WTC11 (cell line): ENCODE measurements around the gene LAMTOR5.

Source experiments
- ATF1 ChIP-seq: sonication (generic); formaldehyde crosslinking; IDR thresholded peaks from 2 replicates; pipeline ENCODE4 v1.8.1; 2023; ENCODE audit warnings: mild to moderate bottlenecking, moderate library complexity, missing genetic modification reagents
- FOXP1 ChIP-seq: sonication (generic); formaldehyde crosslinking; IDR thresholded peaks from 2 replicates; pipeline ENCODE4 v1.8.0; 2022; ENCODE audit warnings: missing genetic modification reagents, mild to moderate bottlenecking, moderate library complexity, borderline replicate concordance
- NR2C2 ChIP-seq: sonication (generic); formaldehyde crosslinking; IDR thresholded peaks from 2 replicates; pipeline ENCODE4 v1.8.0; 2022; ENCODE audit warnings: mild to moderate bottlenecking, missing genetic modification reagents
- SP1 ChIP-seq: sonication (generic); formaldehyde crosslinking; conservative IDR thresholded peaks from 2 replicates; pipeline ENCODE4 v1.8.1; 2022; ENCODE audit warnings: missing genetic modification reagents
- TCF7 ChIP-seq: sonication (generic); formaldehyde crosslinking; IDR thresholded peaks from 2 replicates; pipeline ENCODE4 v1.8.0; 2022; ENCODE audit warnings: mild to moderate bottlenecking, low read depth, missing genetic modification reagents, moderate library complexity
- ZBTB21 ChIP-seq: sonication (generic); formaldehyde crosslinking; IDR thresholded peaks from 2 replicates; pipeline ENCODE4 v1.8.1; 2023; ENCODE audit warnings: mild to moderate bottlenecking, missing genetic modification reagents, borderline replicate concordance
- ZNF396 ChIP-seq: fragments of 250-450 bp; sonication (Bioruptor Pico); IDR thresholded peaks from 2 replicates; pipeline ENCODE4 v1.8.0; 2021; ENCODE audit warnings: mild to moderate bottlenecking, moderate library complexity, borderline replicate concordance
- TF ChIP-seq, protein P1 (sequence below): fragments of 200-600 bp; IDR thresholded peaks from 2 replicates; pipeline ENCODE4 v1.8.0; 2022; ENCODE audit warnings: antibody characterized with exemption
- TF ChIP-seq, protein P2 (sequence below): fragments of 250-450 bp; sonication (Bioruptor Pico); IDR thresholded peaks from 2 replicates; pipeline ENCODE4 v1.9.0; 2021; ENCODE audit warnings: mild to moderate bottlenecking
- TF ChIP-seq, protein P3 (sequence below): sonication (generic); formaldehyde crosslinking; IDR thresholded peaks from 2 replicates; pipeline ENCODE4 v1.8.1; 2022; ENCODE audit warnings: low read depth, missing genetic modification reagents, borderline replicate concordance
- TF ChIP-seq, protein P4 (sequence below): sonication (generic); formaldehyde crosslinking; IDR thresholded peaks from 2 replicates; pipeline ENCODE4 v1.8.0; 2022; ENCODE audit warnings: mild to moderate bottlenecking, missing genetic modification reagents
- TF ChIP-seq, protein P5 (sequence below): sonication (generic); formaldehyde crosslinking; IDR thresholded peaks from 2 replicates; pipeline ENCODE4 v1.8.0; 2022; ENCODE audit warnings: mild to moderate bottlenecking, missing genetic modification reagents
- TF ChIP-seq, protein P6 (sequence below): sonication (generic); formaldehyde crosslinking; IDR thresholded peaks from 2 replicates; pipeline ENCODE4 v1.8.1; 2023; ENCODE audit warnings: mild to moderate bottlenecking, missing genetic modification reagents, moderate library complexity

DNA sequence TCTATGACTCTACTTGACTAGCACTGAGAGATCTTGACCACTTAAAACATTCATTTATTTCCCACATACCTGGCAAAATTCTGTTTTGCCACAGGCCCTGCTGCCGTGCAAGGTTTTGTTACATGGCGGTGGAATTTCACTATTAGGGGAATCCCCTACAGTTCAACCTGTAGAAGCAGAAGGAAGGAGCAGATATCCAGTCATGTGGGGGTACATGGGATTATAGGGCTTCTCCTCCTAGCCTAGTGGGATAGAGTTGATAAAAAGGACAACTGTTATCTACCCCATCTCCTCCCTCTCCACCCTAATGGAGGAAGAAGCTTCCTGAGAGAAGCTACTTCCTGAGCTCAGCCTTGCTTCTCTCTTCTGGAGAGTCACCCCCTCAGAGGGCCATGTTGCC is 25.7 kb upstream of the LAMTOR5 start:
- TF ChIP-seq, protein P1, sequence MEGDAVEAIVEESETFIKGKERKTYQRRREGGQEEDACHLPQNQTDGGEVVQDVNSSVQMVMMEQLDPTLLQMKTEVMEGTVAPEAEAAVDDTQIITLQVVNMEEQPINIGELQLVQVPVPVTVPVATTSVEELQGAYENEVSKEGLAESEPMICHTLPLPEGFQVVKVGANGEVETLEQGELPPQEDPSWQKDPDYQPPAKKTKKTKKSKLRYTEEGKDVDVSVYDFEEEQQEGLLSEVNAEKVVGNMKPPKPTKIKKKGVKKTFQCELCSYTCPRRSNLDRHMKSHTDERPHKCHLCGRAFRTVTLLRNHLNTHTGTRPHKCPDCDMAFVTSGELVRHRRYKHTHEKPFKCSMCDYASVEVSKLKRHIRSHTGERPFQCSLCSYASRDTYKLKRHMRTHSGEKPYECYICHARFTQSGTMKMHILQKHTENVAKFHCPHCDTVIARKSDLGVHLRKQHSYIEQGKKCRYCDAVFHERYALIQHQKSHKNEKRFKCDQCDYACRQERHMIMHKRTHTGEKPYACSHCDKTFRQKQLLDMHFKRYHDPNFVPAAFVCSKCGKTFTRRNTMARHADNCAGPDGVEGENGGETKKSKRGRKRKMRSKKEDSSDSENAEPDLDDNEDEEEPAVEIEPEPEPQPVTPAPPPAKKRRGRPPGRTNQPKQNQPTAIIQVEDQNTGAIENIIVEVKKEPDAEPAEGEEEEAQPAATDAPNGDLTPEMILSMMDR, result no peak
- TF ChIP-seq, protein P2, sequence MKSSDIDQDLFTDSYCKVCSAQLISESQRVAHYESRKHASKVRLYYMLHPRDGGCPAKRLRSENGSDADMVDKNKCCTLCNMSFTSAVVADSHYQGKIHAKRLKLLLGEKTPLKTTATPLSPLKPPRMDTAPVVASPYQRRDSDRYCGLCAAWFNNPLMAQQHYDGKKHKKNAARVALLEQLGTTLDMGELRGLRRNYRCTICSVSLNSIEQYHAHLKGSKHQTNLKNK, result no peak
- TF ChIP-seq NR2C2 (no peak), ZNF396 (CRISPR knock-in tag) (no peak), FOXP1 (CRISPR knock-in tag) (no peak), SP1 (CRISPR knock-in tag) (no peak), TCF7 (CRISPR knock-in tag) (no peak), ZBTB21 (CRISPR knock-in tag) (no peak), ATF1 (CRISPR knock-in tag) (no peak)
- TF ChIP-seq, protein P3, sequence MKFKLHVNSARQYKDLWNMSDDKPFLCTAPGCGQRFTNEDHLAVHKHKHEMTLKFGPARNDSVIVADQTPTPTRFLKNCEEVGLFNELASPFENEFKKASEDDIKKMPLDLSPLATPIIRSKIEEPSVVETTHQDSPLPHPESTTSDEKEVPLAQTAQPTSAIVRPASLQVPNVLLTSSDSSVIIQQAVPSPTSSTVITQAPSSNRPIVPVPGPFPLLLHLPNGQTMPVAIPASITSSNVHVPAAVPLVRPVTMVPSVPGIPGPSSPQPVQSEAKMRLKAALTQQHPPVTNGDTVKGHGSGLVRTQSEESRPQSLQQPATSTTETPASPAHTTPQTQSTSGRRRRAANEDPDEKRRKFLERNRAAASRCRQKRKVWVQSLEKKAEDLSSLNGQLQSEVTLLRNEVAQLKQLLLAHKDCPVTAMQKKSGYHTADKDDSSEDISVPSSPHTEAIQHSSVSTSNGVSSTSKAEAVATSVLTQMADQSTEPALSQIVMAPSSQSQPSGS (CRISPR knock-in tag), result no peak
- TF ChIP-seq, protein P4, sequence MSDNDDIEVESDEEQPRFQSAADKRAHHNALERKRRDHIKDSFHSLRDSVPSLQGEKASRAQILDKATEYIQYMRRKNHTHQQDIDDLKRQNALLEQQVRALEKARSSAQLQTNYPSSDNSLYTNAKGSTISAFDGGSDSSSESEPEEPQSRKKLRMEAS, result no peak
- TF ChIP-seq, protein P5, sequence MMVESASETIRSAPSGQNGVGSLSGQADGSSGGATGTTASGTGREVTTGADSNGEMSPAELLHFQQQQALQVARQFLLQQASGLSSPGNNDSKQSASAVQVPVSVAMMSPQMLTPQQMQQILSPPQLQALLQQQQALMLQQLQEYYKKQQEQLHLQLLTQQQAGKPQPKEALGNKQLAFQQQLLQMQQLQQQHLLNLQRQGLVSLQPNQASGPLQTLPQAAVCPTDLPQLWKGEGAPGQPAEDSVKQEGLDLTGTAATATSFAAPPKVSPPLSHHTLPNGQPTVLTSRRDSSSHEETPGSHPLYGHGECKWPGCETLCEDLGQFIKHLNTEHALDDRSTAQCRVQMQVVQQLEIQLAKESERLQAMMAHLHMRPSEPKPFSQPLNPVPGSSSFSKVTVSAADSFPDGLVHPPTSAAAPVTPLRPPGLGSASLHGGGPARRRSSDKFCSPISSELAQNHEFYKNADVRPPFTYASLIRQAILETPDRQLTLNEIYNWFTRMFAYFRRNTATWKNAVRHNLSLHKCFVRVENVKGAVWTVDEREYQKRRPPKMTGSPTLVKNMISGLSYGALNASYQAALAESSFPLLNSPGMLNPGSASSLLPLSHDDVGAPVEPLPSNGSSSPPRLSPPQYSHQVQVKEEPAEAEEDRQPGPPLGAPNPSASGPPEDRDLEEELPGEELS (CRISPR knock-in tag), result no peak
- TF ChIP-seq, protein P6, sequence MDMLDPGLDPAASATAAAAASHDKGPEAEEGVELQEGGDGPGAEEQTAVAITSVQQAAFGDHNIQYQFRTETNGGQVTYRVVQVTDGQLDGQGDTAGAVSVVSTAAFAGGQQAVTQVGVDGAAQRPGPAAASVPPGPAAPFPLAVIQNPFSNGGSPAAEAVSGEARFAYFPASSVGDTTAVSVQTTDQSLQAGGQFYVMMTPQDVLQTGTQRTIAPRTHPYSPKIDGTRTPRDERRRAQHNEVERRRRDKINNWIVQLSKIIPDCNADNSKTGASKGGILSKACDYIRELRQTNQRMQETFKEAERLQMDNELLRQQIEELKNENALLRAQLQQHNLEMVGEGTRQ (CRISPR knock-in tag), result no peak
